Neuronal stem cell (in vitro differentiated cells): ENCODE data around the gene RNF10. TPM values are rescaled to one million over a fixed set of nuclear protein-coding genes. Genes with fewer than 3 reads are reported as not detected.

Source experiments
- DNase-seq: peaks from one replicate; pipeline ENCODE4 v3.0.0-alpha.2; 2013; ENCODE audit warnings: low spot score
- H2AFZ ChIP-seq: one replicate; pipeline ENCODE4 v1.6.1; 2013; ENCODE audit warnings: mild to moderate bottlenecking, low read length, inconsistent platforms
- H2AK5ac ChIP-seq: 2 replicates; pipeline ENCODE4 v1.6.1; 2013; ENCODE audit warnings: low read depth, mild to moderate bottlenecking, inconsistent platforms, low read length, moderate library complexity, mixed read lengths
- H2BK120ac ChIP-seq: 2 replicates; pipeline ENCODE4 v1.6.1; 2013; ENCODE audit warnings: low read depth, mild to moderate bottlenecking, inconsistent platforms, low read length, moderate library complexity, mixed read lengths
- H2BK12ac ChIP-seq: one replicate; pipeline ENCODE4 v1.6.1; 2013; ENCODE audit warnings: low read length, inconsistent platforms
- H2BK15ac ChIP-seq: 2 replicates; pipeline ENCODE4 v1.6.1; 2013; ENCODE audit warnings: mild to moderate bottlenecking, low read length, inconsistent platforms, mixed read lengths
- H2BK5ac ChIP-seq: one replicate; pipeline ENCODE4 v1.6.1; 2013; ENCODE audit warnings: inconsistent platforms, mild to moderate bottlenecking, low read length, moderate library complexity
- H3K14ac ChIP-seq: one replicate; pipeline ENCODE4 v1.6.1; 2013; ENCODE audit warnings: low read length, inconsistent platforms
- H3K18ac ChIP-seq: 2 replicates; pipeline ENCODE4 v1.6.1; 2013; ENCODE audit warnings: low read length, inconsistent platforms
- H3K23ac ChIP-seq: 2 replicates; pipeline ENCODE4 v1.6.1; 2013; ENCODE audit warnings: low read depth, mild to moderate bottlenecking, mixed read lengths, low read length, inconsistent platforms; ENCODE audit not compliant: poor library complexity
- H3K27ac ChIP-seq: replicated peaks from 3 replicates; pipeline ENCODE4 v1.5.1; 2013; ENCODE audit warnings: low read length, inconsistent platforms
- H3K27me3 ChIP-seq, 3 experiments: 2 replicates each; pipeline ENCODE4 v1.6.1; 2013; ENCODE audit warnings: low read length in 3 of 3, mild to moderate bottlenecking in 2 of 3, inconsistent platforms in 1 of 3, low read depth in 1 of 3, mixed read lengths in 1 of 3, moderate library complexity in 1 of 3; ENCODE audit not compliant: control insufficient read depth in 3 of 3, insufficient read depth in 3 of 3
- H3K36me3 ChIP-seq, 2 donors: replicated peaks in 1 of 2; 2 replicates each; pipeline ENCODE4 v1.6.1; 2013; ENCODE audit warnings: low read length in 2 of 2; ENCODE audit not compliant: control insufficient read depth in 2 of 2, insufficient read depth in 2 of 2
- H3K4ac ChIP-seq: 2 replicates; pipeline ENCODE4 v1.6.1; 2013; ENCODE audit warnings: inconsistent platforms, mild to moderate bottlenecking, low read length, moderate library complexity
- H3K4me1 ChIP-seq, 2 donors: 1 replicate in 1 of 2; 2 replicates in 1 of 2; pipeline ENCODE4 v1.6.1; 2013; ENCODE audit warnings: low read length in 2 of 2, low read depth in 1 of 2; ENCODE audit not compliant: control insufficient read depth in 2 of 2, insufficient read depth in 1 of 2
- H3K4me2 ChIP-seq: one replicate; pipeline ENCODE4 v1.6.1; 2013; ENCODE audit warnings: mild to moderate bottlenecking, low read length, inconsistent platforms; ENCODE audit not compliant: insufficient read depth, poor library complexity, severe bottlenecking
- H3K4me3 ChIP-seq, 2 donors: 2 replicates each; pipeline ENCODE4 v1.5.1; 2013; ENCODE audit warnings: low read length in 2 of 2, mild to moderate bottlenecking in 2 of 2, inconsistent platforms in 1 of 2, moderate library complexity in 1 of 2
- H3K79me1 ChIP-seq: one replicate; pipeline ENCODE4 v1.6.1; 2013; ENCODE audit warnings: low read depth, mild to moderate bottlenecking, inconsistent platforms, low read length, moderate library complexity
- H3K9ac ChIP-seq: one replicate; pipeline ENCODE4 v1.6.1; 2013; ENCODE audit warnings: mild to moderate bottlenecking, low read depth, low read length, inconsistent platforms; ENCODE audit not compliant: poor library complexity
- H3K9me3 ChIP-seq, 2 donors: replicated peaks in 1 of 2; 2 replicates each; pipeline versions ENCODE3 to v1.6.1; 2013; ENCODE audit warnings: low read length in 2 of 2, mild to moderate bottlenecking in 2 of 2, inconsistent platforms in 1 of 2, low read depth in 1 of 2, mixed read lengths in 1 of 2, moderate library complexity in 1 of 2; ENCODE audit not compliant: control insufficient read depth in 2 of 2, insufficient read depth in 1 of 2
- H4K8ac ChIP-seq: one replicate; pipeline ENCODE4 v1.6.1; 2013; ENCODE audit warnings: low read depth, mild to moderate bottlenecking, inconsistent platforms, low read length, moderate library complexity
- H4K91ac ChIP-seq: one replicate; pipeline ENCODE4 v1.6.1; 2013; ENCODE audit warnings: low read length, low read depth, mild to moderate bottlenecking, inconsistent platforms; ENCODE audit not compliant: poor library complexity
- WGBS, 2 donors: extraction: QIAGEN DNeasy Blood & Tissue Kit; methylation state at CpG; one replicate each; pipeline ENCODE4 v1.1.7; 2013; ENCODE audit warnings: missing lambda C conversion rate in 2 of 2, mixed read lengths in 1 of 2; ENCODE audit not compliant: insufficient read length in 2 of 2, insufficient replicate concordance in 1 of 2; ENCODE audit errors: extremely low coverage in 2 of 2; 5-methylcytosine and 5-hydroxymethylcytosine counted together
- small RNA-seq: library from polyadenylated mRNA; stranded (forward); fragments of <200 nt; extraction: miRNeasy Mini kit (QIAGEN cat#:217004); gene quantifications from one replicate; pipeline ENCODE3, GENCODE V24; 2013; ENCODE audit not compliant: insufficient read depth

The RNF10 gene

DNA sequence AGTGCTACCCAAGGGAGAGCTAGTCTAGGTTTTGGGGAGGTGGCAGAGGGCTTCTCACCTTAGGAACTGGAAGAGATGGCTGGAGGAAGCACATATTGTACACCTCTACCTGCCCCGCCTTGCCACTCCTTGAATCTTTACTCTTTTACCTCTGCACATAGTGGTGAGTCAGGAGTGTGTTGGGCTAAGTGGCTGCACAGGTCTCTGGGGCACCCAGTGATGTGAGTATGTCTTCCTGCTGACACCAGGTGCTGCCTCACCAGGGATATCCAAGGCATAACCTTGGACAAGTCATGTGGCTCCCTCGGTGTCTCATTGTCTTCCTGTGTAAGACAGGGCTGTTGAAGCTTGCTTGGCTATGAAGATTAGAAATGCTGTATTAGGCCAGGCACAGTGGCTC lies 86.5 kb downstream of the RNF10 start:
- H3K4me2 ChIP-seq, result no peak overlapping the region

DNA sequence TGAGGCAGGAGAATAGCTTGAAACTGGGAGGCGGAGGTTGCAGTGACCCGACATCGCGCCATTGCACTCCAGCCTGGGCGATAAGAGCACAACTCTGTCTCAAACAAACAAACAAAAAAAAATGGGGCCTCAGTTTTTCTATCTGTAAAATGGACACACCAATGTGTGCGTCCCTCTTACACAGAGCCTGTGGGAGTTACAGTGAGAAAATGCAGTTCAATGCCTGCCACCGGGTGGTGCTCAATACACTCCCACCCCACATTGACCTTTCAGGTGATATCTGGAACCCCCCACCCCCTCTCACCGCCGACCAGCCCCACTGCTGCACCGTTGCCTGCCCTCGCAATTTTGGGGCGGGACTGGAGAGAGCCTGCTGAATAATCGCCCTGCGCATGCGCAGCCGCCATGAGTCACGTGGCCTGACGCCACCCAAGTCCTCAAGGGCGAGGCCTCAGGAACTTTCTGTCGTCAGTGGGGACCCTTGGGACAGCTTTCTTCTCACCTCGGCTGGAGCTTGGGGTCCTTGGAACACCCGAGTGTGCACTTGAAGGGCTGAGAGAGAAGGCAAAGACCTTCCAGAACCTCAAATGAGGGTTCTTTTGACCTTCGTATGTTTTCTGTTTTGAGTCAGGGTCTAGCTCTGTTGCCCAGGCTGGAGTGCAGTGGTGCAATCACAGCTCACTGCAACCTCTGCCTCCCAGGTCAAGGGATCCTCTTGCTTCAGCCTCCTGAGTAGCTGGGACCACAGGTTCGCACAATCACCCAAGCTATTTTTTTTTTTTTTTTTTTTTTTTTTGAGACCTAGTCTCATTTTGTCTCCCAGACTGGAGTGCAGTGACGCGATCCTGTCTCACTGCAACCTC lies 91.6 kb downstream of the RNF10 start:
- H3K4me1 ChIP-seq, result peaks cover 0 to 1% of the 10 kb centered on the region in 2 donors
- no peak overlapping the region for H2BK120ac ChIP-seq
- no peak overlapping the region for H4K91ac ChIP-seq
- no peaks in the 10 kb centered on the region for H3K36me3 ChIP-seq
- no CpG with 5 or more reads among the region's 26 CpGs for WGBS, 2 donors
- H3K27me3 ChIP-seq, result peaks cover 0 to 40% (median 0%) of the 10 kb centered on the region in 3 experiments
- H3K4me2 ChIP-seq, result no peak overlapping the region
- no peak overlapping the region for H3K18ac ChIP-seq
- no peak overlapping the region for H2AFZ ChIP-seq
- H3K9ac ChIP-seq, result no peak overlapping the region
- no peak overlapping the region for H2BK5ac ChIP-seq
- no peak for DNase-seq
- no peak overlapping the region for H2BK15ac ChIP-seq
- no peaks in the 10 kb centered on the region for H3K79me1 ChIP-seq
- no peak overlapping the region for H2AK5ac ChIP-seq
- H3K14ac ChIP-seq, result no peak overlapping the region
- H3K9me3 ChIP-seq, result no peaks in the 10 kb centered on the region
- H3K4ac ChIP-seq, result no peak overlapping the region
- no peak overlapping the region for H3K23ac ChIP-seq
- H4K8ac ChIP-seq, result no peak overlapping the region
- no peak overlapping the region for H3K27ac ChIP-seq
- no peak overlapping the region for H3K4me3 ChIP-seq
- H2BK12ac ChIP-seq, result no peak overlapping the region

More for the DNA sequence above, 86.5 kb downstream of the RNF10 start:
- Histone ChIP-seq H3K4me1 (peaks cover 0 to 4% of the 10 kb centered on the region in 2 donors), H3K14ac (no peak overlapping the region), H3K9ac (no peak overlapping the region), H2BK12ac (no peak overlapping the region), H3K23ac (no peak overlapping the region), H3K18ac (no peak overlapping the region), H3K36me3 (no peaks in the 10 kb centered on the region), H3K4me3 (no peak overlapping the region), H3K4ac (no peak overlapping the region), H3K79me1 (no peaks in the 10 kb centered on the region), H2BK120ac (no peak overlapping the region), H2AK5ac (no peak overlapping the region), H3K27me3 (peaks cover 0 to 34% (median 0%) of the 10 kb centered on the region in 3 experiments), H2AFZ (no peak overlapping the region), H2BK5ac (no peak overlapping the region), H3K27ac (no peak overlapping the region), H3K9me3 (no peaks in the 10 kb centered on the region), H4K8ac (no peak overlapping the region), H4K91ac (no peak overlapping the region), H2BK15ac (no peak overlapping the region)
- no CpG with 5 or more reads among the region's 2 CpGs for WGBS, 2 donors
- DNase-seq, result no peak

Small RNA genes within 50 kb of the gene (small RNA-seq; reads per million reads assigned to genes)
- not detected for gene RF00019
